Breast epithelium (tissue), 3 donors: ENCODE measurements around the gene FCHSD2.

ENCODE experiments used
- POLR2A ChIP-seq: fragments of 450-650 bp; IDR thresholded peaks from one replicate; pipeline ENCODE4 v1.6.1; 2016; ENCODE audit warnings: antibody characterized with exemption, mild to moderate bottlenecking, moderate library complexity
- TF ChIP-seq, protein P1 (sequence below), 3 donors: fragments of 450-650 bp; IDR thresholded peaks; one replicate each; pipeline ENCODE4 v1.5.1; 2016 to 2017; ENCODE audit warnings: antibody characterized with exemption in 3 of 3, mild to moderate bottlenecking in 3 of 3, moderate library complexity in 3 of 3

- TF ChIP-seq, protein P1, sequence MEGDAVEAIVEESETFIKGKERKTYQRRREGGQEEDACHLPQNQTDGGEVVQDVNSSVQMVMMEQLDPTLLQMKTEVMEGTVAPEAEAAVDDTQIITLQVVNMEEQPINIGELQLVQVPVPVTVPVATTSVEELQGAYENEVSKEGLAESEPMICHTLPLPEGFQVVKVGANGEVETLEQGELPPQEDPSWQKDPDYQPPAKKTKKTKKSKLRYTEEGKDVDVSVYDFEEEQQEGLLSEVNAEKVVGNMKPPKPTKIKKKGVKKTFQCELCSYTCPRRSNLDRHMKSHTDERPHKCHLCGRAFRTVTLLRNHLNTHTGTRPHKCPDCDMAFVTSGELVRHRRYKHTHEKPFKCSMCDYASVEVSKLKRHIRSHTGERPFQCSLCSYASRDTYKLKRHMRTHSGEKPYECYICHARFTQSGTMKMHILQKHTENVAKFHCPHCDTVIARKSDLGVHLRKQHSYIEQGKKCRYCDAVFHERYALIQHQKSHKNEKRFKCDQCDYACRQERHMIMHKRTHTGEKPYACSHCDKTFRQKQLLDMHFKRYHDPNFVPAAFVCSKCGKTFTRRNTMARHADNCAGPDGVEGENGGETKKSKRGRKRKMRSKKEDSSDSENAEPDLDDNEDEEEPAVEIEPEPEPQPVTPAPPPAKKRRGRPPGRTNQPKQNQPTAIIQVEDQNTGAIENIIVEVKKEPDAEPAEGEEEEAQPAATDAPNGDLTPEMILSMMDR (IDR thresholded peaks at IDR 0.05): no peak
- no peak for TF ChIP-seq POLR2A
Observed at GRCh38 chr11:73156686-73157085, 14.6 kb upstream of the FCHSD2 start.
